Measurements from ENCODE around the gene C4A.
"Not testable (repeated sequence)": the region's sequence is repeated elsewhere in the genome, so short reads cannot be mapped to it uniquely, and the experiment has no call there.

Gene C4A

GRCh38 chr6:31979238-31979898, 2.5 kb upstream of the C4A start:
- DNase-seq (ENCODE audit: low read depth): no peak

- DNase-seq (ENCODE audit: low read depth): not testable (repeated sequence)
Observed at GRCh38 chr6:31980195-31980876, 1.5 kb upstream of the C4A start.

- DNase-seq (ENCODE audit: low read depth): not testable (repeated sequence)
Observed at GRCh38 chr6:31980998-31981397, 859 bp upstream of the C4A start.

GRCh38 chr6:31989363-31989762, 7.5 kb downstream of the C4A start:
- not testable (repeated sequence) for DNase-seq (ENCODE audit: low read depth)

GRCh38 chr6:31994421-31994820, 12.6 kb downstream of the C4A start:
- DNase-seq (ENCODE audit: low read depth): not testable (repeated sequence)

- not testable (repeated sequence) for DNase-seq (ENCODE audit: low read depth)
Observed at GRCh38 chr6:31996385-31996784, 14.5 kb downstream of the C4A start.

GRCh38 chr6:32002546-32003268, 20.9 kb downstream of the C4A start:
- DNase-seq (ENCODE audit: low read depth): not testable (repeated sequence)

- DNase-seq (ENCODE audit: low read depth): not testable (repeated sequence)
Observed at GRCh38 chr6:32003301-32003700, 21.4 kb downstream of the C4A start.

GRCh38 chr6:32004393-32004792, 22.5 kb downstream of the C4A start:
- DNase-seq (ENCODE audit: low read depth): not testable (repeated sequence)

- DNase-seq (ENCODE audit: low read depth): not testable (repeated sequence)
Observed at GRCh38 chr6:32004864-32005537, 23.1 kb downstream of the C4A start.

GRCh38 chr6:32005538-32005880, 23.7 kb downstream of the C4A start:
- not testable (repeated sequence) for DNase-seq (ENCODE audit: low read depth)

- DNase-seq (ENCODE audit: low read depth): not testable (repeated sequence)
Observed at GRCh38 chr6:32005991-32006529, 24.2 kb downstream of the C4A start.

GRCh38 chr6:32007086-32007485, 25.2 kb downstream of the C4A start:
- not testable (repeated sequence) for DNase-seq (ENCODE audit: low read depth)

- DNase-seq (ENCODE audit: low read depth): not testable (repeated sequence)
Observed at GRCh38 chr6:32008037-32008436, 26.2 kb downstream of the C4A start.

- DNase-seq (ENCODE audit: low read depth): not testable (repeated sequence)
Observed at GRCh38 chr6:32008616-32009015, 26.8 kb downstream of the C4A start.

- DNase-seq (ENCODE audit: low read depth): not testable (repeated sequence)
Observed at GRCh38 chr6:32009537-32009936, 27.7 kb downstream of the C4A start.

- not testable (repeated sequence) for DNase-seq (ENCODE audit: low read depth)
Observed at GRCh38 chr6:32010856-32011530, 29.1 kb downstream of the C4A start.

- DNase-seq (ENCODE audit: low read depth): not testable (repeated sequence)
Observed at GRCh38 chr6:32012941-32013617, 31.2 kb downstream of the C4A start.

GRCh38 chr6:32013738-32014137, 31.9 kb downstream of the C4A start:
- DNase-seq (ENCODE audit: low read depth): not testable (repeated sequence)

- not testable (repeated sequence) for DNase-seq (ENCODE audit: low read depth)
Observed at GRCh38 chr6:32014547-32014946, 32.7 kb downstream of the C4A start, which contains the start of gene C4B. TSS of gene C4B (plus strand) at chr6:32014795. CDS start at chr6:32014846, 51 bp downstream.

- DNase-seq (ENCODE audit: low read depth): not testable (repeated sequence)
Observed at GRCh38 chr6:32022100-32022499, 40.2 kb downstream of the C4A start.
